NOMO-1 (cell line): ENCODE measurements around the gene SCN5A.

Source experiments
- DNase-seq, 2 experiments: peaks; one replicate each; lab custom pipeline; 2025; ENCODE audit not compliant: unreplicated experiment in 2 of 2; lab: John Stamatoyannopoulos, UW

The SCN5A gene

GRCh38 chr3:38548154-38548931 lies 101.1 kb downstream of the SCN5A start:
- DNase-seq = no peak

GRCh38 chr3:38545983-38546382 lies 103.5 kb downstream of the SCN5A start:
- no peak for DNase-seq

- DNase-seq = no peak
Measured at GRCh38 chr3:38545550-38545949, 103.9 kb downstream of the SCN5A start.

- no peak for DNase-seq
Measured at GRCh38 chr3:38544926-38545325, 104.6 kb downstream of the SCN5A start.

- DNase-seq = no peak
Measured at GRCh38 chr3:38543586-38543985, 105.9 kb downstream of the SCN5A start.

GRCh38 chr3:38542401-38543298 lies 106.8 kb downstream of the SCN5A start:
- no peak for DNase-seq

GRCh38 chr3:38541806-38542205 lies 107.7 kb downstream of the SCN5A start:
- DNase-seq = no peak

GRCh38 chr3:38538773-38539353 lies 110.6 kb downstream of the SCN5A start:
- DNase-seq = no peak

- DNase-seq = no peak
Measured at GRCh38 chr3:38536671-38537070, 112.8 kb downstream of the SCN5A start.

- no peak for DNase-seq
Measured at GRCh38 chr3:38534604-38535003, 114.9 kb downstream of the SCN5A start.

GRCh38 chr3:38534180-38534579 lies 115.3 kb downstream of the SCN5A start:
- DNase-seq = no peak

GRCh38 chr3:38533285-38533976 lies 116.1 kb downstream of the SCN5A start:
- no peak for DNase-seq

GRCh38 chr3:38532529-38532928 lies 117.0 kb downstream of the SCN5A start:
- no peak for DNase-seq

GRCh38 chr3:38528457-38528856 lies 121.0 kb downstream of the SCN5A start:
- DNase-seq = no peak

GRCh38 chr3:38526792-38527191 lies 122.7 kb downstream of the SCN5A start:
- no peak for DNase-seq

GRCh38 chr3:38524141-38524739 lies 125.2 kb downstream of the SCN5A start:
- no peak for DNase-seq

GRCh38 chr3:38522002-38522401 lies 127.5 kb downstream of the SCN5A start:
- DNase-seq = no peak

GRCh38 chr3:38521391-38521987 lies 128.0 kb downstream of the SCN5A start:
- peak; percentile 5 to 23 for DNase-seq

GRCh38 chr3:38519651-38520050 lies 129.8 kb downstream of the SCN5A start:
- no peak for DNase-seq

- no peak for DNase-seq
Measured at GRCh38 chr3:38519000-38519399, 130.5 kb downstream of the SCN5A start.
